HG02970 (cell line): ENCODE measurements around the gene ACTR6.
"Not testable (repeated sequence)": the region's sequence is repeated elsewhere in the genome, so short reads cannot be mapped to it uniquely, and the experiment has no call there.

Source experiments
- ATAC-seq: cut with Tn5 transposase; IDR thresholded peaks from one replicate; pipeline ENCODE4 v1.9.1; 2021; ENCODE audit warnings: mild to moderate bottlenecking, moderate library complexity, moderate number of reproducible peaks; ENCODE audit not compliant: unreplicated experiment, low FRiP score

The ACTR6 gene

DNA sequence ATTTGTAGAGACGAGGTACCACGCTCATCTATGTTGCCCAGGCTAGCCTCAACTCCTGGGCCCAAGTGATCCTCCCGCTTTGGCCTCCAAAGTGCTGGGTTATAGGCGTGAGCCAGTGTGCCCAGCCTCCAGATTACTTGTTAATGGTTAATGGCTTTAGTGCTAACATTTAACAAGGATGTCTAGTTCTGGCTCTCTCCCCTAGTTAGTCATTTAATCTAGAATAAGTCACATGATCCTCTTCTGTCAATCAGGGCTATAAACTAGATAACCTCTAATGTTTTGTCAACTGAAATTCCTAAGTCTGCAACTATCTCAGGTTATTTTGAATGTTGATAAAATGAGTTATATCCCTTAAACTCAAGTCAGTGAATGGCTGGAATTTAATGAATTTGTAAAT lies 15.7 kb downstream of the ACTR6 start:
- no peak for ATAC-seq

DNA sequence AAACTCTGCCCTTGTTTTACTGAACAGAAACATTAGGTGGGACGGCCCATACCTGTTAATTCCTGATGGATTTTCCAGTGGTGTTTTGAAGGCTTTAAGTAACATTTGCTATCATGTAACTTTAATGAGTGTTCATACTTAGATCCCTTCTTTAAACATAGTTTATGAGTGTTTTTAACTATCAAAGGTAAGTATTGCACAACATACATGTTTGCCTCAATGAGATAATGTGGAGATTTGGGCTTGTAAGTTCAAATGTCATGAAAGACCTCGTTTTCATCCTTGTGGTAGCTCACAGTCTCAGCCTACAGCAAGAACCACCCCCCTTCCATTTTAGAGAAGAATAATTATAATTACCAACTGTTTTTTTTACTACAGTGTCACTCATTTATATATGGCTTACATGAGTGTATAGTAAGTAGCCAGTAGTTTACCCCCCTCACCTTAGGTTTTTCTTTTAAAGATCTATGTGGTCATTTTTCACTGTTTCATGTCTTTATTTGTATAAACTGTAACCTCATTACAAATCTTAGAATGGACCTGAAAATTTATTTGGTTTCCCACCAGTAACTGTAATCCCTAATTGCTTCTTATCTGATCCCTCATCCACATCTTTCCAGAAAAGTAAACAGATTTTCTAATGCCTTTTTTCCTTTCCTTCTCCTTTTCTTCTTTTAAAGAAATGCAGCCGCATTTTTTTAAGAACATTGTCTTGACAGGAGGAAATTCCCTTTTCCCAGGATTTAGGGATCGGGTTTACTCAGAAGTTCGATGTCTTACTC lies 18.9 kb downstream of the ACTR6 start:
- ATAC-seq, result no peak

DNA sequence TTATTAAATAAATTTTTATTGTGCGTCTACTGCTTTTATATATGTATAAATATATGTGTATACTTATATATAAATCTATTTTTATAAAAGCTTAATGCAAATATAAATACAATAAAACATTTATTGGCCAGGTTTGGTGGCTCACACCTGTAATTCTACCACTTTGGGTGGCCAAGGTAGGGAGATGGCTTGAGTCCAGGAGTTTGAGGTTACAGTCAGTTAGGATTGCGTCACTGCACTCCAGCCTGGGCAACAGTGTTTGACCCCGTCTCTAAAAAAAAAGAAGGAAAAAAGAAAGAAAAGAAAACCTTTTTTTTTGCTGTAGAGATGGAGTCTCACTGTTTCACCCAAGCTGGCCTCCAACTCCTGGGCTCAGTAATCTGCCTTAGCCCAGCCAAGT lies 20.9 kb downstream of the ACTR6 start:
- ATAC-seq, result no peak

DNA sequence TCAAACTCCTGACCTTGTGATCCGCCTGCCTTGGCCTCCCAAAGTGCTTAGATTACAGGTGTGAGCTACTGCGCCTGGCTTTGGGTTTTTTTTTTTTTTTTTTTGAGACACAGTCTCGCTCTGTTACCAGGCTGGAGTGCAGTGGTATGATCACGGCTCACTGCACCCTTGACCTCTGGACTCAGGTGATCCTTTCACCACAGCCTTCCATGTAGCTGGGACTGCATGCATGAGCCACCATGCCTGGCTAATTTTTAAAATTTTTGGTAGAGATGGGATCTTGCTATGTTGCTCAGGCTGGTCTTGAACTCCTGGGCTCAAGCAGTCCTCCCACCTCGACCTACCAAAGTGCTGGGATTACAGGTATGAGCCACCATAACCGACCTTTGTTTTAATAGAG lies 21.6 kb downstream of the ACTR6 start:
- not testable (repeated sequence) for ATAC-seq

DNA sequence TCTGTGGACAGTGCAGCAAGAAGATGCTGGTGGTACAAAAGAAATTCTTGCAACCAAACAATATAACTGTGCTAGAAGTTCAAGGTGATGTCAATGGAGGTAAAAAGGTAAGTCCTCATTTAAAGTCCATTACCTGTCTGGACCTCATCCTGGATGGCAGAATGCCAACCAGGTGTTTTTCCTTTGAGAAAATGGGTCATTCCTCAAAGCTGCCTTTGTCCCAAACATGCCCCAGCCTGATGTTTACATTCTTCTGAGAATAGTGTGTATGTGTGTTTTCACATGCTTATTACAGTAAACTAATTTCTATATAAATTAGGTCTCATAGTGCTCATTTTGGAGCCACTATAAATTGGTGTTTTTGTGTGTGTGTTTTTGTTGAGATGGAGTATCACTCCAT lies 24.9 kb downstream of the ACTR6 start:
- no peak for ATAC-seq

DNA sequence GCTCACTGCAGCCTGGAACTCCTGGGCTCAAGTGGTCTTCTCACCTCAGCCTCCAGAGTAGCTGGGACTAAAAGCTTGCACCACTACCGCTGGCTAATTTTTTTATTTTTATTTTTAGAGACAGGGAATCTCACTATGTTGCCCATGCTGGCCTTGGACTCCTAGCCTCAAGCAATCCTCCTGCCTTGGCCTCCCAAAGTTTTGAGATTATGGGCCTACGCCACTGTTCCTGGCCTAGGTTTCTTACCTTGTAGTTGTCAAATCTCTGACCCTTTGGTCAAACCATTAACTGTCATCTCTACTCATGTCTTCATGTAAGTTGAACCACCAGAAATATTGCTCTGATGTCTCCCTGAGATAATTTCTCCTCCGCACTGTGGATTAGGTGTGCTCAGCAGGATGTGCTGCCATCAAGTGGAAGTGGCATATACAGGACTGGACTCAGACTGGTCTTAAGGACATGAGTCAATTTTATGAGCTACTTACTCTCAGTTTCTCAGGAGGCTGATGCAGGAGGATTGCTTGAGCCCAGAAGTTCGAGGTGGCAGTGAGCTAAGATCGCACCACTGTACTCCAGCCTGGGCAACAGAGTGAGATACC lies 28.5 kb downstream of the ACTR6 start:
- no peak for ATAC-seq

DNA sequence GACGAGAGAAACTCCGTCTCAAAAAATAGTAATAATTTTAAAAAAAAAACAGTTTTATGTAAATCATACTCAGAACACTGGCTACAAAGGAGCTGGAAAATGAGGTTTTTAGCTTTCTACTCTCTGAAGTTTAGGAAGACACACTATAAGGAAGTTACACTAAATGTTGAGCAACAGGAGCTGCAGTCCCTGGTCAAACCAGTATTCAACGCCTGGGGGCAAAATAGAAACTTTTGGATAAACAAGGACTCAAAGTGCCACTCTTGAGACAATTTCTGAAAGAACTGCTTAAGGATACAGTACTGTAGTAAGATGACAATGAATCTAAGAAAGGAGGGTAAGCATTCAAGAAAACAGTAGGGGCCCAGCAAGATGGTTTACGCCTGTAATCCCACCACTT lies 29.3 kb downstream of the ACTR6 start:
- no peak for ATAC-seq

DNA sequence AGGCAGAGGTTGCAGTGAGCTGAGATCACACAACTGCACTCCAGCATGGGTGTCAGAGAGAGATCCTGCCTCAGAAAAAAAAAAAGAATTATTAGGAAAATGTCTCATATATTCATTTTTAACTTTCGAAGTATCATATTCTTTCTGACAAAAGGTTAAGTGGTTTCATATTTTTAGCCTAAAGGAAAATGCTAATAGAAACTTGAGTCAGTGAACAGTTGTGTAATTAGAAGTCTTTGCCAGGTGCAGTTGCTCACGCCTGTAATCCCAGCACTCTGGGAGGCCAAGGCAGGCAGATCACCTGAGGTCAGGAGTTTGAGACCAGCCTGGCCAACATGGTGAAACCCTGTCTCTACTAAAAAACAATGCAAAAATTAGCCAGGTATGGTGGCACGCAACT lies 31.3 kb downstream of the ACTR6 start:
- not testable (repeated sequence) for ATAC-seq

DNA sequence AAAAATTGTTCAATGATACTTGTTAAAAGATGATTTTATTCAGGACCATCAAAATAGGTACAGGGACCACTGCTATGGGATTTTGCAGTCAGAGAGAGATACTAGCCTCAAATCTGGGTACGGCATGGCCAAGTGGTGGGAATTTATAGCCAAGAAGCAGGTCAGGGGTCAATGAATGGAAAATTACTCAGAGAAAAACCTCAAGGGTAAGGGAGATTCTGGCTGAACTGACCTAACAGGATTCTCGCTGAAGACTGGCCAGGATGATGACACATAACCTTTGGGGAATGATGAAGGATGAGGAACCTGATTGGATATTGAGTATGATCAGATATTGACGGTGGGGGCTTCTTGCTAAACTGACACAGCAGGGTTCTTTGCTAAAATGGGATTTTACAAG lies 33.6 kb downstream of the ACTR6 start:
- no peak for ATAC-seq

DNA sequence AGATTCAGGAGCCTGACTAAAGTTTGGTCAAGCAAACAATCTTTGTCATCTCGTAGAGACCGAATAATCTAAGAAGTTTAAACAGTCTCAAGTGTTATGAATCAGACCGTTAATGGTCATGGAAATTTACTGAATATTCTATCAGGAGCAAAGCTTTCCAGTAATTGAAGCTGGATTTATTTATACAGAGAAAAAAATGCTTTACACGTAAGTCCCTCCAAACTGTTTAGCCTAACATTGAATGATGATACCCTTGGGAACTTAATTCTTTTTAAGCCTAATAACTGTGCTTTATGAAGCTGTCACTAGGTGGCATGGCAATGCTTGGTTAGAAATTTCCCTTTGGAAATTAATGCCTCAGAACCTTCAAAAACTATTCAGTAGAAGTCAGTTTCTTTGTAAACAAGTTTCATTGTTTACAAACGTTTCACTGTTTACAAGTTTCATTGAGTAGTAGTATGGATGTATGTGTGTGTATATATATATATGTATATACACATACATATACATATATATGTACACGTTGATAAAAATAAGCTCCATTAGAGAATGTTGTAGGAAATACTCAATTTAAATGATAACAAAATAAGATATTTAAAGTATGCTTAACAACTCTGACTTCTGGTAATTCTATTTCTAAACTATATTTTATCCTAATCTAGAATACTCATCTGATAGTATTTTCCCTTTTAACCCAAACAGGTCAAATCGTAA lies 34.1 kb downstream of the ACTR6 start:
- ATAC-seq, result no peak

DNA sequence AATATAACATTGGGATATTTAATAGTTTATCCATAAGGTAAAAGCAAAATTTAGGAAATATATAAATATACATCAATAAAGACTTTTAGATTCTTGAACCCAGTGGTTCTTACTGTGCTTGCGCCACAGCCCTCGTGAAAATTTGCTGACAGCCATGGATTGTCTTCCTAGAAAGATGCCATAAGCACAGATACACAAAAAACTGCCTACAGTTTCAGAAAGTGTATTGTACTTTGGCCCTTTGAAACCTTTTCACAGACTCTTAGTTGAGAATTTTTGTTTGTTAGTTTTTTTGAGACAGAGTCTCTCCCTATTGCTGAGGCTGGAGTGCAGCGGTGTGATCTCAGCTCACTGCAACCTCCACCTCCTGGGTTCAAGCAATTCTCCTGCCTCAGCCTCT lies 38.2 kb downstream of the ACTR6 start:
- no peak for ATAC-seq

DNA sequence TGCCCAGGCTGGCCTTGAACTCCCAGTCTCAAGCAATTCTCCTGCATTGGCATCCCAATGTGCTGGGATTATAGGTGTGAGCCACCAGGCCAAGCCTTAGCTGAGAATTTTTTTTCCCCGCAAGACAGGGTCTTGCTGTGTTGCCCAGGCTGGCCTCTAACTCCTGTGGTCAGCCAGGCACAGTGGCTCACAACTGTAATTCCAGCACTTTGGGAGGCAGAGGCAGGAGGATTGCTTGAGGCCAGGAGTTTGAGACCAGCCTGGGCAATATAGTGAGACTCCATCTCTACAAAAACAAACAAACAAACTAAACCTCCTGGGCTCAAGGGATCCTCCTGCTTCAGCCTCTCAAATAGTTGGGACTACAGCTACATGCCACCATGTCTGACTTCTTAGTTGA lies 39.0 kb downstream of the ACTR6 start:
- ATAC-seq, result no peak

DNA sequence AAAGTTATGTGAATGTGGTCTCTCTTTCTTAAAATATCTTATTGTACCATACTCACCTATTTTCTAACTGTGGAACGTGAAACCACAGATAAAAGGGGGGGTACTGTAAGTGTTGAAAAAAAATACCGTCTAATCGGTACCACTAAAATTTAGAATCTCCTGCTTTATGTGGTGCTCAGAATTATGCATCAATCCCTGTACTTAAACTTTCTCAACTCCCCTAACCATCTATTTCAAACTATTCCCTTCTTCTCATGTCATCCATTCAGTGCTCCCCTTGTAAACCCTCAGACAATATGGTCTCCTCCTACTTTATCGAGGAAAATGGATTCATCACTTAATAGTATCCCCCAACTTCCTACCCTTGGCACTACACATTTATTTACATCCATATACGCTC lies 42.5 kb downstream of the ACTR6 start:
- no peak for ATAC-seq

DNA sequence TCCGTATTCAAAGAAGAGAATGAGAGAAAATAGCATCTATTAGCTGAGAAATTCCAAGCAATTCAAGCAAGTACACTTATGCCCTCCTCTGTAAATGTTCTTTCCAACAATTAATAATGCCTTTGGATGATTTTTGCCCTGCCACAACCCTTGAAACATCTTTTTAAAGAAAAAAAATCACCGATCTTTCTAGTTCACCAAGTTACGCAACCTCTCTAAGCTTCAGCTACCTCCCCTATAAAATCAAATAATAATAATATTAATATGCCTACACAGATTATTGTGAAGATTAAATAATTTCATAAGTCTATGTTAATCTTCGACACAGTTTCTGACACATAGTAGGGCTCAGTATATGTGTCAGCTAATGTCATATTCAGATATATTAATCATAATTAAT lies 47.1 kb downstream of the ACTR6 start:
- no peak for ATAC-seq

DNA sequence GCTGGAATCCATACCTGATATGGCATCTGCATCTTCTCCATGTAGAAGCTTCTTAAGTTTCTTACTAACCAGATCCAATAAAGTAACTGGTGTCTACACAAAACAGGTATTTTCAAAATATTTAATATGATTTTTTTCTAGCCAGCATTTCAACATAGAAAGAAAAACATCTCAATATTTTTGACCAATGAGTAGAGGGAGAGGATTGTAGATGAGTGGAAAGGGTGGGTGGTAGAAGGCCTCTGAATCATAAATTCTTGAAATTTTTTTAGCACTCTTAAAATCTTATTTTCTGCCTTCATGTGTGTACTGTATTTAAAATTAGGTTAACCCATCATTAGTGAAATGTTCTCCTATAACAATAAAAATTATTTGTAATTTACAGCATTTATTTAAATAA lies 48.3 kb downstream of the ACTR6 start:
- no peak for ATAC-seq

DNA sequence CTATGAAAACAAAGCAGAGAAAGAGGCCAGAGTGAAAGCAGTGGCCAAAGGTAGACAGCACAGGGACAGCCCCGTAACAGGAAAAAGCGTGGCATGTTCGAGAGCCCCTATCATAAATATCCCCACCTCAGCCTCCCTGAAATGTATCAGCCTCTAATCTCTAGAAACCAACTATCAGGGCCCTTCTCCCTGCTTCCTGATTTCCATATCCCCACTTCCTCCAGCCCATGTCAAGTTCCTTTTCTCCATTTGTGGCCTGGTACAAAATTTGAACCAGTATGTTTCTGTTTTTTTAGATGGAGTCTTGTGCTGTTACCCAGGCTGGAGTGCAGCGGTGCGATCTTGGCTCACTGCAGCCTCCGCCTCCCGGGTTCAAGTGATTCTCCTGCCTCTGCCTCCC lies 49.3 kb downstream of the ACTR6 start:
- no peak for ATAC-seq

DNA sequence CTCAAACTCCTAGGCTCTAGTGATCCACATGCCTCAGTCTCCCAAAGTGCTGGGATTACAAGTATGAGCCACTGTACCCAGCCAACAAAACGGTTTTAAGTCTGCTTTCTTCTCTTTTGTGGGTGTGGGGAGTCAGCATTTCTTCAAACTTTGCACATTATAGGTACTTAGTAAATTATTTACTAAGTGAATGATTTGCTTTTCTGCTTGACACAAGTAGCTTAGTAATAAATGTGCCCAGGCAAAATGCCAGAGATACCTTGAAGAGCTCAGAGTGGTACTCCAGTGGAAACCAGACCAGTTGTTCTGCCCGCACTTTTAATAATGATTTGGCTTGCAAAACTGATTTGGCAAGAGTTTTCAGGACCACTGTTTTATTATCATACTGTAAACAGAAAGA lies 51.3 kb downstream of the ACTR6 start:
- ATAC-seq, result no peak

DNA sequence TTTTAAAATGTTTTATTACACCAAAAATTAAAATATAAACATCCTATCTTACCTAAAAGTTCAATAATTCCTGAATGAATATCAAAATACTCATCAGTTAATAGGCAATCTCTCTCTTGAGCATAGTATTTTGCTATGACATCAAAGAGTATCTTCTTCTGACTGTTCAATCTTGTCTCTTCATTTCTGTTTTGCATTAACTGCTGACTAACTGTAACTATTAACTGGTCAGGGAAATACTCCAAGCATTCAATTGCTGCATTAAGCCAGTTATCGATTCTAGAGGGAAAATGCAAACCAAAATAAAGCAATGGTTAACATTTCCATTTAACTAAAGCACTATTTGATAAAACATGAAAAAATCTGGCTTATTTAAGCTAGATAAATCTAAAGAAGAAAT lies 52.8 kb downstream of the ACTR6 start:
- no peak for ATAC-seq

DNA sequence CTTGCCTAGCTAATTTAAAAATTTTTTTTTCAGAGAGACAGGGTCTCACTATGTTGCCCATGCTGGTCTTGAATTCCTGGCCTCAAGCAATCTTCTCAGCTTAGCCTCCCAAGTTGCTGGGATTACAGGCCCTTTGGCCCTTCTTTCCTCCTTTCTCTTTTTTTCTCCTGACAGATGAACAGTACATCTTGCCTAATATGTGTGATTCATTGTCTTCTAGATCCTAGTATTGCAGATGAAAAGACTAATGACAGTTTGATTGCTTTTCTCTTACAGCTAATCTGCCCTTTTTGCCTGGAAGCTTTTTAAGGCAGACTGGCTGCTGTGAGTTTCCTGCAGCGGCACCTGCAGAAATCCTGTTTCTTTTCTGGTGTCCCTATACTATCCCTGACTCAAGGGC lies 54.3 kb downstream of the ACTR6 start:
- ATAC-seq, result no peak

DNA sequence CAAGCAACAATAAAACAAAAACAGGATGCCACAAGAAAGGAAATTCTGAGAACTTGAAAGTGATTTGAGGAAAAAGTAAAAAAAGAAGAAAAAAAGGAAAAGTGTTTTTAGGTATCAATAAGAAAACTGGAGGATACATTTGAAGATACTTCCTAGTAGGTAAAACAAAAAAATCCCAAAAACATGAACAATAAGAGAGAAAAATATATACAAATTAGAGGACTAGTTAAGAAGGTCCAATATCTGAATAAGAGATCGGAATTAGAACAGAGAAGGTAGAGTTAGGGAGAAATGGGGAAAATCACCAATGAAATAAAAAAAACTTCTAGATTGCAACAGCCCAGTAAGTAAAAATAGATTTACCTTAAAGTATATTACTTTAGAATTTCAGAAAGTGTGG lies 57.5 kb downstream of the ACTR6 start:
- ATAC-seq, result no peak

DNA sequence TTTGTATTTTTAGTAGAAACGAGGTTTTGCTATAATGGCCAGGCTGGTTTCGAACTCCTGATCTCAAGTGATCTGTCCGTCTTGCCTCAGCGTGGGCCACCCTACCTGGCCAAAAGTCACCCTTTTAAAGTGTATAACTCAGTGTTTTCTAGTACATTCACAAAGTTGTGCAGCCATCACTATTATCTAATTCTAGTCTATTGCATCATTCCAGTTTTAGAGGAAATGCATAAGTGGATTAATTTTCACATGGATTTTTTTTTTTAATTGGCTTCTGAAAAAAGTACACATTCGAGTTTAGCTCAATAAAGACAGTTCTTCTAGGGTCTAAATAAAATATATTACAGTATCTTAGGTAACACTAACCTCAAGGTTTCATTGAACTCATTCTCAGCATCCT lies 62.5 kb downstream of the ACTR6 start:
- no peak for ATAC-seq

DNA sequence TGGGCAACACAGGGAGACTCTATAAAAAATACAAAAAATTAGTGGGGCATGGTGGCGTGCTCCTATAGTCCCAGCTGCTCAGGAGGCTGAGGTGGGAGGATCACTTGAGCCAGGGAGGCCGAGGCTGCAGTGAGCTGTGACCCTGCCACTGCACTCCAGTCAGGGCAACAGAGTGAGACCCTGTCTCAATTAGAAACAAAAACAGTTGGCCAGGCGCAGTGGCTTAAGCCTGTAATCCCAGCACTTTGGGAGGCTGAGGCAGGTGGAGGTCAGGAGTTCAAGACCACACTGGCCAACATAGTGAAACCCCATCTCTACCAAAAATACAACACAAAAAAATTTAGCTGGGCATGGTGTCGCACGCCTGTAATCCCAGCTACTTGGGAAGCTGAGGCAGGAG lies 64.5 kb downstream of the ACTR6 start:
- not testable (repeated sequence) for ATAC-seq
